Activated B cell treated with CpG ODN at 0.5 μM for 24 hours (primary cell): ENCODE data around the gene ADSS1. TPM values are rescaled to one million over a fixed set of nuclear protein-coding genes. Genes with fewer than 3 reads are reported as not detected.

ENCODE experiments used
- ATAC-seq: fragments of 200-7000 bp; cut with Tn5 transposase; one replicate; pipeline ENCODE4 v1.10.0; 2021; ENCODE audit warnings: low read depth, mild to moderate bottlenecking, moderate library complexity
- CTCF ChIA-PET: fragments of 350-600 bp; sonication (Branson Sonifier 250); formaldehyde crosslinking; loops from one replicate; lab custom pipeline; 2021; ENCODE audit warnings: antibody characterized with exemption; lab: Charles Lee
- POLR2A ChIA-PET: fragments of 350-600 bp; sonication (Branson Sonifier 250); formaldehyde crosslinking; loops from one replicate; lab custom pipeline; 2021; ENCODE audit warnings: antibody characterized with exemption; lab: Charles Lee
- DNase-seq: peaks from one replicate; pipeline ENCODE4 v3.0.0; 2022
- H3K27ac Mint-ChIP-seq: one replicate; pipeline ENCODE4 v1.8.0; 2020; ENCODE audit warnings: mixed read lengths
- H3K27me3 Mint-ChIP-seq: one replicate; pipeline ENCODE4 v1.8.0; 2021; ENCODE audit warnings: mixed read lengths
- H3K36me3 Mint-ChIP-seq: one replicate; pipeline ENCODE4 v1.8.0; 2021; ENCODE audit warnings: low read depth, mixed read lengths
- H3K4me1 Mint-ChIP-seq: one replicate; pipeline ENCODE4 v1.8.0; 2021; ENCODE audit warnings: mixed read lengths
- H3K4me3 Mint-ChIP-seq: one replicate; pipeline ENCODE4 v1.8.0; 2020; ENCODE audit warnings: mild to moderate bottlenecking, mixed read lengths
- H3K9me3 Mint-ChIP-seq: one replicate; pipeline ENCODE4 v1.8.0; 2020; ENCODE audit warnings: mixed read lengths
- intact Hi-C: fragments of 100-400 bp; cut with micrococcal nuclease; formaldehyde crosslinking; loops from one replicate; pipeline ENCODE4 v1.15.1; 2024
- total RNA-seq: library from RNA; stranded (reverse); gene quantifications from 2 replicates; pipeline ENCODE4 v1.2.3, GENCODE V29; 2022
- TF ChIP-seq, protein P1 (sequence below): fragments of 200-600 bp; IDR thresholded peaks from one replicate; pipeline ENCODE4 v1.8.0; 2022; ENCODE audit warnings: antibody characterized with exemption, mild to moderate bottlenecking

ADSS1 gene
- total RNA-seq, 1 donor from 2014 or later = 0.18 TPM

DNA sequence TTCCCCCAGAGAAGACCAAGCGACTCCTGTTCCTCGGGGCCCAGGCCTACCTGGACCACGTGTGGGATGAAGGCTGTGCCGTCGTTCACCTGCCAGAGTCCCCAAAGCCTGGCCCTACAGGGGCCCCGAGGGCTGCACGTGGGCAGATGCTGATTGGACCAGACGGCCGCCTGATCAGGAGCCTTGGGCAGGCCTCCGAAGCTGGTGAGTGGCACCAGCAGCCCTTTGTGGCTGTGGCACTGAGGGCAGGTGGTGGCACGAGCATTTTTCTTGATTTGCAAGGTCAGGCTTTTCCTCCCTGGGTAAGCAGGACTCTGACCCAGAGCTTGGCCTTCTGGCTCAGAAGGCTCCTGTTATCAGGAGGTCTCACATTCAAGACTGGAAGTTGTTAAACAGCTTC, 31.6 kb downstream of the ADSS1 start:
- no peaks in the 10 kb centered on the region for H3K27me3 Mint-ChIP-seq
- no peak overlapping the region for H3K27ac Mint-ChIP-seq
- ATAC-seq (no peak), DNase-seq (no peak)
- no peaks in the 10 kb centered on the region for H3K9me3 Mint-ChIP-seq
- H3K4me1 Mint-ChIP-seq = peaks cover 32% of the 10 kb centered on the region
- peaks cover 60% of the 10 kb centered on the region for H3K36me3 Mint-ChIP-seq
- no peak overlapping the region for H3K4me3 Mint-ChIP-seq
- ChIA-PET POLR2A (no interaction called here), CTCF (interaction anchor here (4.0 kb wide), 1 partner anchor 12 kb away, joined by 27 read pairs; no protein-coding TSS in a partner anchor)
- TF ChIP-seq, protein P1, sequence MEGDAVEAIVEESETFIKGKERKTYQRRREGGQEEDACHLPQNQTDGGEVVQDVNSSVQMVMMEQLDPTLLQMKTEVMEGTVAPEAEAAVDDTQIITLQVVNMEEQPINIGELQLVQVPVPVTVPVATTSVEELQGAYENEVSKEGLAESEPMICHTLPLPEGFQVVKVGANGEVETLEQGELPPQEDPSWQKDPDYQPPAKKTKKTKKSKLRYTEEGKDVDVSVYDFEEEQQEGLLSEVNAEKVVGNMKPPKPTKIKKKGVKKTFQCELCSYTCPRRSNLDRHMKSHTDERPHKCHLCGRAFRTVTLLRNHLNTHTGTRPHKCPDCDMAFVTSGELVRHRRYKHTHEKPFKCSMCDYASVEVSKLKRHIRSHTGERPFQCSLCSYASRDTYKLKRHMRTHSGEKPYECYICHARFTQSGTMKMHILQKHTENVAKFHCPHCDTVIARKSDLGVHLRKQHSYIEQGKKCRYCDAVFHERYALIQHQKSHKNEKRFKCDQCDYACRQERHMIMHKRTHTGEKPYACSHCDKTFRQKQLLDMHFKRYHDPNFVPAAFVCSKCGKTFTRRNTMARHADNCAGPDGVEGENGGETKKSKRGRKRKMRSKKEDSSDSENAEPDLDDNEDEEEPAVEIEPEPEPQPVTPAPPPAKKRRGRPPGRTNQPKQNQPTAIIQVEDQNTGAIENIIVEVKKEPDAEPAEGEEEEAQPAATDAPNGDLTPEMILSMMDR = no peak
- intact Hi-C loops = no loop called here

DNA sequence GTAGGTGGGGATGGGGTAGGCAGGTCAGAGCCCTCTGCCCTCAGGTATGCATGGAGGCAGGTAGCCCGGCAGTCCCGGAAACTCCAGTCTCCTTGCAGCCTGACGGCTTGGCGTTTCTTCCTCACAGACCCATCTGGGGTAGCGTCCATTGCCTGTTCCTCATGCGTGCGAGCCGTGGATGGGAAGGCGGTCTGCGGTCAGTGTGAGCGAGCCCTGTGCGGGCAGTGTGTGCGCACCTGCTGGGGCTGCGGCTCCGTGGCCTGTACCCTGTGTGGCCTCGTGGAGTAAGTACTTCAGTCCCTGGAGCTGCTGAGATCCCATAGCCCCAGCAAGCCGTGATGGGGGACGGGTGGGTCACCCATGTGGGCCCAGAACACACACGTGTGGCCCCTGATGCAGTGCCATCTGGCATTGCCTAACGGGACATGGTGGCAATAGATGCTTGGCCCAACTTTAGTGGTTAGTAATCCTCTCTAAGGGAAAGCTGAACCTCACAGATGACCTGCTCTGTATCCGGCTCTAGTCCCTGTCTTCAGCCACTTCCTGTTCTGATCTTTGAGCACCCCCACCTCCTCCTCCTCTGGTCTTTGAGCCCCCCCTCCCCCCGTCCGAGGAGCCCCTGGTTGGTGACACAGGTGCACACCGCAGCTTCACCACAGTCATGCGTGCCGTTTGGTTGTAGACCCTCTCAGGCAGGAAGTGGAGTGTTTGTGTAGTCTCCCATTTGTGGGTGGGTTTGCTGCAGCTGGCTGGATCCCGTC, 32.6 kb downstream of the ADSS1 start:
- Mint-ChIP-seq H3K36me3 (peaks cover 71% of the 10 kb centered on the region), H3K4me3 (no peak overlapping the region), H3K27me3 (no peaks in the 10 kb centered on the region), H3K4me1 (peaks cover 32% of the 10 kb centered on the region), H3K9me3 (no peaks in the 10 kb centered on the region), H3K27ac (no peak overlapping the region)
- ChIA-PET CTCF (no interaction called here), POLR2A (no interaction called here)
- intact Hi-C loops = no loop called here
- TF ChIP-seq, protein P1 = no peak
- DNase-seq (no peak), ATAC-seq (no peak)

DNA sequence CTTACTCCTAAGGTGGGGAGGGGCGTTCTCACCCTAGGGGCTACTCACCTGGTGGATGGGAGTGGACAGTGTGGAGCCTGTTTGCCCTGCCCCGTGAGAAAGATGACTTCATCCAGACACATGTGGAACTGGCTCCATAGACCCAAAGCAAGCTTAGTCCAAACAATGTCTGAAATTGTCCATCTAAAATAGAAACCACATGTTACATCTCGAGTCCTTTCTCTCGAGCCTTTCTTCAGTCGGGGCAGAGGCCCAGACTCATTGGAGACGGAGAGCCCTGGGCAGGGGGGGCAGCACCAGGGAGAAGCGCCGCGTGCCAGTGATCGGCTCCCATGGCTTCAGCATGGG, 33.2 kb downstream of the ADSS1 start:
- POLR2A ChIA-PET = no interaction called here
- DNase-seq (no peak), ATAC-seq (no peak)
- TF ChIP-seq, protein P1 = no peak
- Mint-ChIP-seq H3K4me3 (no peak overlapping the region), H3K36me3 (peaks cover 74% of the 10 kb centered on the region), H3K4me1 (peaks cover 32% of the 10 kb centered on the region), H3K27me3 (no peaks in the 10 kb centered on the region), H3K9me3 (no peaks in the 10 kb centered on the region), H3K27ac (no peak overlapping the region)
- CTCF ChIA-PET = no interaction called here
- intact Hi-C loops = no loop called here

DNA sequence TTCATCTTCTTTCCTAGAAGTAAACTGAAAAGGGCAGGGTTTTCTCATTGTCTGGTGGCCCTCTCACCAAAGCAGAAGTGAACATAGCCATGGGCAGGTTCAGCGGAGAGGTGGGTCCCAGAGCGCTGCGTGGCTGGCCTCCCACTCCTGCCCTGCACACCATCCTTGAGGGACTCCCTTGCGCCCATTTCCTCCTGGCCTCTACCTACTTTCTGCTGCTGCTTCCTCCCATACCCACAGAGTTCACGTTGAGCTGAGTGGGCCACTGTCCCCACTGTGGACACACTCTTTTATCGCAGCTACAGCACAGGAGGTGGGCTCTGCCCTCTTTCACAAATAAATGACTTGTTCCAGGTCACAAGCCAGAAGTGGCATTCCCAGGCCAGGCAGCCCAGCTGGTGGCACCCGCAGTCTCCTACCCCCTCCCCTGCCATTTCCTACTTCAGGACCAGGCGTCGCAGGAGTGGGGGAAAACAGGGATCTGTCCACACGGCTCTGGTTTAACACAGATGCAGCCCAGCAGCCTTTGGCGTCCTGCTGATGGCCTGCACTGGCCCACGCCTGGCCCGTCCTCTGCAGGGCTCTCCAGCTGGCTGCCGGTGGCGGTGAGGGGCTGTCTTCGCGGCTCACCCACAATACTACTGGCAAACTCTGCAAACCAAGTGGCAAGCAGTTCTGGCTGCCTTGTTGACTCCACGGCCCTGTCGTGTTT, 33.8 kb downstream of the ADSS1 start:
- TF ChIP-seq, protein P1 = no peak
- ATAC-seq (no peak), DNase-seq (no peak)
- intact Hi-C loops = no loop called here
- Mint-ChIP-seq H3K36me3 (peaks cover 74% of the 10 kb centered on the region), H3K27me3 (no peaks in the 10 kb centered on the region), H3K27ac (no peak overlapping the region), H3K4me1 (peaks cover 26% of the 10 kb centered on the region), H3K9me3 (no peaks in the 10 kb centered on the region), H3K4me3 (no peak overlapping the region)
- CTCF ChIA-PET = no interaction called here
- POLR2A ChIA-PET = interaction anchor here (0.6 kb wide), 1 partner anchor 228 kb away, joined by 3 read pairs; the partner anchor contains the start of gene CLBA1
